ENCODE results near the gene NEUROD2.

Gene NEUROD2

DNA sequence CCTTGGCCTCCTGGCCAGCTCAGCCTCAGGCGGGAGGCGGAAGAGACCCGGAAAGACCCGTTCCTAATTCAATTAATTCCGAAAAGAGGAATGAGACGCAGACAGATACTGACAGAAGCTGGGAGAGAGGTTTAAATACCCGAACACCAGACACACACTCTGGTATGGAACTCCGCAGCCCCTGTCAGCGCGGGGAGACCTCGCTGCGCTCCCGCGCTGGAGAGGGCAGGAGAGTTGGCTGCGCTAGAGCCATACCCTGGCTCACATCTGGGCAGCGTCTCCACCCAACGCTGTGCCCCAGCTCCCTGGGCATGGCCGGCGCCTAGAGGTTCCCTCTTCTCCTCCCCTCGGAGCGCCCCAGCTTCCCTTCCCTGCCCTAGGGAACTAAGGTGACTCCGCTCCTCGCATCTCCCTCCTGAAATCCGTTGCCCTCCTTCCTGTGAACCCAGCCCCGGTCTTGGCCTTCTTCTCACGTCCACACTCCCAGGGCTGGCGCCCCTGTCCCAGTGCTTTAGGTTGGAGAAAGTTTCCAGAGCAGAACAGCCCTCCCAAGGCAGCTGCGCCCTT, 8.0 kb downstream of the NEUROD2 start:
- DNase-seq (ENCODE audit: low read depth) = no peak
- TF ChIP-seq, protein P1, sequence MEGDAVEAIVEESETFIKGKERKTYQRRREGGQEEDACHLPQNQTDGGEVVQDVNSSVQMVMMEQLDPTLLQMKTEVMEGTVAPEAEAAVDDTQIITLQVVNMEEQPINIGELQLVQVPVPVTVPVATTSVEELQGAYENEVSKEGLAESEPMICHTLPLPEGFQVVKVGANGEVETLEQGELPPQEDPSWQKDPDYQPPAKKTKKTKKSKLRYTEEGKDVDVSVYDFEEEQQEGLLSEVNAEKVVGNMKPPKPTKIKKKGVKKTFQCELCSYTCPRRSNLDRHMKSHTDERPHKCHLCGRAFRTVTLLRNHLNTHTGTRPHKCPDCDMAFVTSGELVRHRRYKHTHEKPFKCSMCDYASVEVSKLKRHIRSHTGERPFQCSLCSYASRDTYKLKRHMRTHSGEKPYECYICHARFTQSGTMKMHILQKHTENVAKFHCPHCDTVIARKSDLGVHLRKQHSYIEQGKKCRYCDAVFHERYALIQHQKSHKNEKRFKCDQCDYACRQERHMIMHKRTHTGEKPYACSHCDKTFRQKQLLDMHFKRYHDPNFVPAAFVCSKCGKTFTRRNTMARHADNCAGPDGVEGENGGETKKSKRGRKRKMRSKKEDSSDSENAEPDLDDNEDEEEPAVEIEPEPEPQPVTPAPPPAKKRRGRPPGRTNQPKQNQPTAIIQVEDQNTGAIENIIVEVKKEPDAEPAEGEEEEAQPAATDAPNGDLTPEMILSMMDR (IDR thresholded peaks at IDR 0.05; ENCODE audit: low read depth, low read length, missing control alignments) = no peak
- in situ Hi-C loops (cut with HindIII; ENCODE audit: low sequenced_read_pairs) = no loop called here
- no peak overlapping the region for H3K4me3 ChIP-seq (ENCODE audit: low read depth, low read length)

DNA sequence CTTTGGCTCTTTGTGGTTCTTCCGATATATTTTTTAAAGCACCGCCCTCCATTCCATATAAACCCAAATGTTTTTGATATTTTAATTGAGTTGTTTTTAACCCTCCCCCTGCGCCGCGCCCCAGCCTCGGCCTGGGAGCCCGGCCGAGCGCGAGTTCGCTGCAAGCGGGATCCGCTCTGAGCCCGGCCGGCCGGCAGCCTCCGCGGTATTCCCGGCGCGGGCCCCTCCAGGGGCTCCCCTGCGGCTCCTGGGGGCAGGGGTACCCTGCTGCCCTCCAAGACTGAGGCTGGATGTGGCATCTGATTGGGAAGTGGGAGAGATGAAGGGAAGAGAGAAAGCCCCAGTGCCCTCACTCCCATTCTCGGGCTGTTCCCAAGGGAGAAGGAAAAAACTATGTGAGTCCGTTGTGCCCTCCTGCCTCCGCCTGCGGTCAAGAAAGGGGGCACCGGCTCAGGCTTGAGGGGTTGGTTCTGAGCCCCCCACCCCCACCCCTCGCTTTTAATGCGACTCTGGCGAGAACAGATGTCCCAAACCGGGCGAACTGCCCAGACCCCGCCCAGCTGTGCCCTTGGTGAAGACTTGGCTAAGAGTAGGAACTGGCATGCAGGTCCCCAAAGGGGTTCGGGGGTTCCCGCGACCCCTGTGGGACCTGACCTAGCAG, 8.6 kb downstream of the NEUROD2 start:
- H3K4me3 ChIP-seq (ENCODE audit: low read depth, low read length) = no peak overlapping the region
- TF ChIP-seq, protein P1 (IDR thresholded peaks at IDR 0.05; ENCODE audit: low read depth, low read length, missing control alignments) = no peak
- in situ Hi-C loops (cut with HindIII; ENCODE audit: low sequenced_read_pairs) = no loop called here
- DNase-seq (ENCODE audit: low read depth) = no peak

DNA sequence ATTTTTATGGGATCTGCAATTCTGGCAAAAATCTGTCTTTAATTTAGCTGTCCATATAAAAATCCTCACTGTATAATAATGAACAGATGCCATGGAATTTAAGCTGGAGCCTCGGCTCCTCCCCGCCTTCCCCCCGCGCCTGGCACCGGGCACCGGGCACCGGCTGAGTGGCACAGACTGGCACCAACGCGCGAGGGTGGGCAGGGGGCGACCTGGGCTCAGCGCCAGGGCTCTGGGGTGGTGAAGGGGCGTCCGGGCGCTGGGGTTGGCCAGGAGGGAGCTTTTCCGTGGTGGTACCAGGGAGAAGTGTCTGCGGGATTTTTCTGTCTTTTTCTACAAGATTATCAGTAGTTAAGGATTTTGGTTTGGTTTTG, 9.1 kb downstream of the NEUROD2 start:
- no peak for DNase-seq (ENCODE audit: low read depth)
- in situ Hi-C loops (cut with HindIII; ENCODE audit: low sequenced_read_pairs) = no loop called here
- TF ChIP-seq, protein P1 (IDR thresholded peaks at IDR 0.05; ENCODE audit: low read depth, low read length, missing control alignments) = no peak
- H3K4me3 ChIP-seq (ENCODE audit: low read depth, low read length) = no peak overlapping the region

DNA sequence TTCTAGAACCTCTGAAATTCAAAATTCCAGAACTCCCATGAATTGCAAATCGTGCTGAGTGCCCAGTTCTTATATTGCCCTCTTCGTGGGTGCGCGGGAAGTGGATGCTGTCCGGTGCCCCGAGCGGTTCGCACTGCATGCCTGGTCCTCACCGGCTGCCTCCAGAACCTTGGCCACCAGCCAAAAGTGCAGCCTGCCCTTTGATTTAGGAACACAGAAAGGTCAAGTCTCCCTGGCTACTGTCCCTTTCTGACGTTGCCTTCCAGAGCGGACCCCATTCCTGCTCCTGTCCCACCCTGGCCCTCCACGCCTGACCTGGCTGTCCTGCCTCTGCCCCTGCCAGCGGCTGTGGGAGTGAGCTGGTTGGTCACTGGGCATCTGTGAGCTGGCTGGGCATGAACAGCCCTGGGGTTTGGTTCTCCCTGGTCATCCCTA, 9.7 kb downstream of the NEUROD2 start:
- no peak for DNase-seq (ENCODE audit: low read depth)
- in situ Hi-C loops (cut with HindIII; ENCODE audit: low sequenced_read_pairs) = no loop called here
- TF ChIP-seq, protein P1 (IDR thresholded peaks at IDR 0.05; ENCODE audit: low read depth, low read length, missing control alignments) = no peak
- H3K4me3 ChIP-seq (ENCODE audit: low read depth, low read length) = no peak overlapping the region

DNA sequence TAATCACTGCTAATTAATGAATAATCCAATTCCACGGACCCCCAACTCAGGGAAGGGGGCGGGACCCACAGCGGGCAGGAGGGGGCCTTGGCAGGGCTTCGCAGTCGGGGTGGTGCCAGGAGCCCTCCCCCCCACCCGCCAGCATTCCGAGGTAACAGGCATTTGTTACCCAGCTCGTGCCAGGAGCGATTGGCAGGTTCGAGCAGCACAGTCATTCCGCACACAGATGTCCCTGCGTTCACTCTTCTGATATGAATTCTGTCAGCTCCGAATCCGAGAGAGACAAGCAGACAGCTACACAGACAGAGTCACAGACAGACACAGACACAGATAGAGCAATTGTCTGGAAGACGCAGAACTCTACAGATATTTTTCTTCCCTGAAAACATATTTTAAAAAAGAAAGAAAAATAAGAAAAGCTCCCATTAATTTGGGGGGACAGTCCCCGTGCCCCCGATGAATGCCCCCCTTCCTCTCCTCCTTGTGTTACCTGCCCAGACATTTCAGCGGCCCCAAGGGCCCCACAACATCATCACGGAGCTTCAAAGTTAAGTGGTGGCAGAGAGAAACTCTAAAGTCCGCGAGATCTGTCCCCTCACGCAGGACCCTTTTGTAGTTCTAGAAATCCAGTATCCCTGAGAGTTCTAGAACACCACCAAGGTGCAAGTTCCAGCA, 10.2 kb downstream of the NEUROD2 start:
- in situ Hi-C loops (cut with HindIII; ENCODE audit: low sequenced_read_pairs) = no loop called here
- no peak overlapping the region for H3K4me3 ChIP-seq (ENCODE audit: low read depth, low read length)
- TF ChIP-seq, protein P1 (IDR thresholded peaks at IDR 0.05; ENCODE audit: low read depth, low read length, missing control alignments) = no peak
- DNase-seq (ENCODE audit: low read depth) = no peak

DNA sequence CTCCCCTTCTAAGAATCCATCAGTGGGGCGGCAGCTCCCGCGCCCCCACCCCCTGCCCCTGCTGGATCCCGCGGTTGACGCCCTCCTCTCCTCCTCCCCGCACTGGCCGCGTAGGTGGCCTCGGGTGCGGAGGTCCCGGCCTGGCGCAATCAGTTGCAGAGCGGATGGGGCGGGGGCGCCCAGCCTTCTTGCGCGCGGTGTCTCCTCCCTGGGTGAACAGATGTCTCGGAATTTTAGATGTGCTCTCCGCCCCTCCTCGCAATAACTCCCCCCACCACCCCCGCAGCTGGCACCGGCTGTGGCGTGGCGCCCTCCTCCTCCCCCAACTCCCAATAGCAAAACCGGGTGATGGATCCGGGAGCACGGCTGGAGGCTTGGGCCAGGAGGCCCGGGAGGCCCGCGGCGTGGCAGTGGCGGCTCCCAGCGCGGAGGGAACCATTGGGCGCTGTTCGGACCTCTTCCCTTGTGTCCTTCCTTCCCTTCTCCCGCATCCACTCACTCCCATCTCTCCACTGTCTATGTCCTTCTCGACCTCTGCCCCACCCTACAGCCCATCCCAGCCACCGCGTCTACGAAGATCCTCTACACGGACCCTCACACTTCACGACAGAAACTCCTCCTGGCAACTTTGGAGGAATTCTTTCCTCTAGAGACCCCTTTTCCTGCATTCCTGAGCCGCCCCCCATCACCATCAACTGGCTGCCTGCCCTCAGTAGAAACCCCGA, 11.0 kb downstream of the NEUROD2 start:
- no peak for DNase-seq (ENCODE audit: low read depth)
- no peak overlapping the region for H3K4me3 ChIP-seq (ENCODE audit: low read depth, low read length)
- TF ChIP-seq, protein P1 (IDR thresholded peaks at IDR 0.05; ENCODE audit: low read depth, low read length, missing control alignments) = no peak
- in situ Hi-C loops (cut with HindIII; ENCODE audit: low sequenced_read_pairs) = no loop called here

All from astrocyte of the cerebellum (primary cell).